ENCODE measurements around the gene TEN1. TPM values are rescaled to one million over a fixed set of nuclear protein-coding genes. Genes with fewer than 3 reads are reported as not detected.

The TEN1 gene
- total and polyA plus RNA-seq, 2 of the 13 experiments (the other 11 are each of a cell fraction or from before 2014, with no cell fraction given) = 18.0 to 21.3 TPM

DNA sequence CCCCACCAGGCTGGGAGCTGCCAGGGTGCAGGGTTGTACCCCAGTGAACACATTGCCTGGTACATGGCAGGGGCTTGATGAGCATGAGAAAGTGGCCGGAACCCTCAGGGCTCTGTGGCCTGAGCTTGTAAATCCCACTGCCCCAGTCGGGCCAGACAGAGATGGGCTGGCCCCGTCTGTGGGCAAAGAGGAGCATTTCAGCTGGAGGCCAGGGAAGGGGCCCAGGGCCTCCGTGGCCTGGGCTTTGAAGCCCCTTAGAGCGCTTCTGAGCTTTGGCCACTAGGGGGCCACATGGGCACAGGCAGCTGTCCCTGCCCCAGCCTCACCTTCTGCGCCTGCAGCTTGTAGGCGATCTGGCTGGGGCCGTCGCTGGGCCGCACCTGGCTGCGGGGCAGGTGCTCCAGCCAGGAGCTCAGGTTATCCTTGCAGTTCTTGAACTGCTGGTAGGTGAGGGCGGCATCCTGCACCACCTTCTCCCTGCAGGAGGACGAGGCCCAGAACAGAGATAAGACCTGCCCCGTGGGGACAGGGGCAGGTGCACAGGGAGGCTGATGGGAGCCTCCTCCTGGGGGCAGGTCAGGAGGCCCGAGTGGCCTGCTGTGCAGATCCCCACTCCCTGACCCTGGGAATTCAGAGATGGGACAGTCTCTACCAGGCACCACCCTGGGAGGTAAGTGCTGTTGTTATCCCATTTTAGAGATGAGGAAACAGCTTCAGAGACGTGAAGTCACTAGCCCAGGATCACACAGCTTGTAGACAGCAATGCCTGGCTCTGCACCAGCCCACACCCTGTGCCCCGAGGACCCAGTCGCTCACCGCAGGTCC, 35.3 kb downstream of the TEN1 start (continued):
- no peak for TF ChIP-seq TAF1 (CRISPR knock-in tag; IDR thresholded peaks at IDR 0.05)
- TF ChIP-seq PCBP2 (optimal IDR thresholded peaks at IDR 0.05; ENCODE audit: low read depth, low read length, poor library complexity, severe bottlenecking) = no peak
- TF ChIP-seq, protein P1, sequence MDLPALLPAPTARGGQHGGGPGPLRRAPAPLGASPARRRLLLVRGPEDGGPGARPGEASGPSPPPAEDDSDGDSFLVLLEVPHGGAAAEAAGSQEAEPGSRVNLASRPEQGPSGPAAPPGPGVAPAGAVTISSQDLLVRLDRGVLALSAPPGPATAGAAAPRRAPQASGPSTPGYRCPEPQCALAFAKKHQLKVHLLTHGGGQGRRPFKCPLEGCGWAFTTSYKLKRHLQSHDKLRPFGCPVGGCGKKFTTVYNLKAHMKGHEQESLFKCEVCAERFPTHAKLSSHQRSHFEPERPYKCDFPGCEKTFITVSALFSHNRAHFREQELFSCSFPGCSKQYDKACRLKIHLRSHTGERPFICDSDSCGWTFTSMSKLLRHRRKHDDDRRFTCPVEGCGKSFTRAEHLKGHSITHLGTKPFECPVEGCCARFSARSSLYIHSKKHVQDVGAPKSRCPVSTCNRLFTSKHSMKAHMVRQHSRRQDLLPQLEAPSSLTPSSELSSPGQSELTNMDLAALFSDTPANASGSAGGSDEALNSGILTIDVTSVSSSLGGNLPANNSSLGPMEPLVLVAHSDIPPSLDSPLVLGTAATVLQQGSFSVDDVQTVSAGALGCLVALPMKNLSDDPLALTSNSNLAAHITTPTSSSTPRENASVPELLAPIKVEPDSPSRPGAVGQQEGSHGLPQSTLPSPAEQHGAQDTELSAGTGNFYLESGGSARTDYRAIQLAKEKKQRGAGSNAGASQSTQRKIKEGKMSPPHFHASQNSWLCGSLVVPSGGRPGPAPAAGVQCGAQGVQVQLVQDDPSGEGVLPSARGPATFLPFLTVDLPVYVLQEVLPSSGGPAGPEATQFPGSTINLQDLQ (CRISPR knock-in tag; IDR thresholded peaks at IDR 0.05) = no peak
- no peak for TF ChIP-seq NPAS2 (CRISPR knock-in tag; IDR thresholded peaks at IDR 0.05; ENCODE audit: borderline replicate concordance)
- no peak; the same call in 1 of the 2 replicates for TF ChIP-seq ZNF180 (CRISPR knock-in tag; IDR thresholded peaks at IDR 0.05; ENCODE audit: borderline replicate concordance, low read depth)
- TF ChIP-seq, protein P2, sequence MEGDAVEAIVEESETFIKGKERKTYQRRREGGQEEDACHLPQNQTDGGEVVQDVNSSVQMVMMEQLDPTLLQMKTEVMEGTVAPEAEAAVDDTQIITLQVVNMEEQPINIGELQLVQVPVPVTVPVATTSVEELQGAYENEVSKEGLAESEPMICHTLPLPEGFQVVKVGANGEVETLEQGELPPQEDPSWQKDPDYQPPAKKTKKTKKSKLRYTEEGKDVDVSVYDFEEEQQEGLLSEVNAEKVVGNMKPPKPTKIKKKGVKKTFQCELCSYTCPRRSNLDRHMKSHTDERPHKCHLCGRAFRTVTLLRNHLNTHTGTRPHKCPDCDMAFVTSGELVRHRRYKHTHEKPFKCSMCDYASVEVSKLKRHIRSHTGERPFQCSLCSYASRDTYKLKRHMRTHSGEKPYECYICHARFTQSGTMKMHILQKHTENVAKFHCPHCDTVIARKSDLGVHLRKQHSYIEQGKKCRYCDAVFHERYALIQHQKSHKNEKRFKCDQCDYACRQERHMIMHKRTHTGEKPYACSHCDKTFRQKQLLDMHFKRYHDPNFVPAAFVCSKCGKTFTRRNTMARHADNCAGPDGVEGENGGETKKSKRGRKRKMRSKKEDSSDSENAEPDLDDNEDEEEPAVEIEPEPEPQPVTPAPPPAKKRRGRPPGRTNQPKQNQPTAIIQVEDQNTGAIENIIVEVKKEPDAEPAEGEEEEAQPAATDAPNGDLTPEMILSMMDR (CRISPR knock-in tag; IDR thresholded peaks at IDR 0.05) = peak; percentile 100
- no peak for TF ChIP-seq ZNF430 (CRISPR knock-in tag; IDR thresholded peaks at IDR 0.05)
- TF ChIP-seq, protein P3, sequence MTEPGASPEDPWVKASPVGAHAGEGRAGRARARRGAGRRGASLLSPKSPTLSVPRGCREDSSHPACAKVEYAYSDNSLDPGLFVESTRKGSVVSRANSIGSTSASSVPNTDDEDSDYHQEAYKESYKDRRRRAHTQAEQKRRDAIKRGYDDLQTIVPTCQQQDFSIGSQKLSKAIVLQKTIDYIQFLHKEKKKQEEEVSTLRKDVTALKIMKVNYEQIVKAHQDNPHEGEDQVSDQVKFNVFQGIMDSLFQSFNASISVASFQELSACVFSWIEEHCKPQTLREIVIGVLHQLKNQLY (CRISPR knock-in tag; IDR thresholded peaks at IDR 0.05) = no peak
- no peak for TF ChIP-seq NFE2L2 (IDR thresholded peaks at IDR 0.05; ENCODE audit: low read length)
- TF ChIP-seq MAF1 (CRISPR knock-in tag; IDR thresholded peaks at IDR 0.05; ENCODE audit: borderline replicate concordance) = no peak
- no peak for TF ChIP-seq IKZF4 (CRISPR knock-in tag; IDR thresholded peaks at IDR 0.05; ENCODE audit: borderline replicate concordance, low read depth, not compliant biosample characterization)
- TF ChIP-seq MYC (CRISPR knock-in tag; IDR thresholded peaks at IDR 0.05; ENCODE audit: borderline replicate concordance) = peak; percentile 31; the same call in 1 of the 2 replicates
- TF ChIP-seq ISL2 (CRISPR knock-in tag; IDR thresholded peaks at IDR 0.05) = peak; percentile 24; the same call in 1 of the 2 replicates
- no peak for TF ChIP-seq FOXA1 (IDR thresholded peaks at IDR 0.05)
- no peak for TF ChIP-seq FOXA1 (CRISPR knock-in tag; IDR thresholded peaks at IDR 0.05)
- peak; percentile 18; the same call in 1 of the 2 replicates for TF ChIP-seq KMT2A (CRISPR knock-in tag; IDR thresholded peaks at IDR 0.05)
- no peak for TF ChIP-seq ZNF558 (CRISPR knock-in tag; IDR thresholded peaks at IDR 0.05; ENCODE audit: borderline replicate concordance)
- TF ChIP-seq ZBTB7B (CRISPR knock-in tag; IDR thresholded peaks at IDR 0.05) = peak; percentile 68
- no peak for TF ChIP-seq AHR (CRISPR knock-in tag; IDR thresholded peaks at IDR 0.05)
- TF ChIP-seq ZNF615 (CRISPR knock-in tag; IDR thresholded peaks at IDR 0.05; ENCODE audit: borderline replicate concordance) = no peak
- no peak for TF ChIP-seq ZNF205 (CRISPR knock-in tag; IDR thresholded peaks at IDR 0.05)
- TF ChIP-seq, protein P4, sequence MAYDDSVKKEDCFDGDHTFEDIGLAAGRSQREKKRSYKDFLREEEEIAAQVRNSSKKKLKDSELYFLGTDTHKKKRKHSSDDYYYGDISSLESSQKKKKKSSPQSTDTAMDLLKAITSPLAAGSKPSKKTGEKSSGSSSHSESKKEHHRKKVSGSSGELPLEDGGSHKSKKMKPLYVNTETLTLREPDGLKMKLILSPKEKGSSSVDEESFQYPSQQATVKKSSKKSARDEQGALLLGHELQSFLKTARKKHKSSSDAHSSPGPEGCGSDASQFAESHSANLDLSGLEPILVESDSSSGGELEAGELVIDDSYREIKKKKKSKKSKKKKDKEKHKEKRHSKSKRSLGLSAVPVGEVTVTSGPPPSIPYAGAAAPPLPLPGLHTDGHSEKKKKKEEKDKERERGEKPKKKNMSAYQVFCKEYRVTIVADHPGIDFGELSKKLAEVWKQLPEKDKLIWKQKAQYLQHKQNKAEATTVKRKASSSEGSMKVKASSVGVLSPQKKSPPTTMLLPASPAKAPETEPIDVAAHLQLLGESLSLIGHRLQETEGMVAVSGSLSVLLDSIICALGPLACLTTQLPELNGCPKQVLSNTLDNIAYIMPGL (CRISPR knock-in tag; IDR thresholded peaks at IDR 0.05; ENCODE audit: borderline replicate concordance in 1 of 2, low read depth in 1 of 2) = peak; percentile 42 to 47; a peak in 2 of 4 replicates
- no peak for TF ChIP-seq ZSCAN9 (CRISPR knock-in tag; IDR thresholded peaks at IDR 0.05; ENCODE audit: borderline replicate concordance)
- TF ChIP-seq POLR2A (IDR thresholded peaks at IDR 0.05; ENCODE audit: insufficient read depth in 1 of 2, low read depth in 2 of 2, low read length in 2 of 2) = no peak
- no peak for TF ChIP-seq MAFF (IDR thresholded peaks at IDR 0.05; ENCODE audit: low read depth, low read length)

All from HepG2 (cell line).